ENCODE measurements around the gene SOD2.

GRCh38 chr6:159682295-159682694 lies 10.7 kb downstream of the SOD2 start:
- TF ChIP-seq, protein P1, sequence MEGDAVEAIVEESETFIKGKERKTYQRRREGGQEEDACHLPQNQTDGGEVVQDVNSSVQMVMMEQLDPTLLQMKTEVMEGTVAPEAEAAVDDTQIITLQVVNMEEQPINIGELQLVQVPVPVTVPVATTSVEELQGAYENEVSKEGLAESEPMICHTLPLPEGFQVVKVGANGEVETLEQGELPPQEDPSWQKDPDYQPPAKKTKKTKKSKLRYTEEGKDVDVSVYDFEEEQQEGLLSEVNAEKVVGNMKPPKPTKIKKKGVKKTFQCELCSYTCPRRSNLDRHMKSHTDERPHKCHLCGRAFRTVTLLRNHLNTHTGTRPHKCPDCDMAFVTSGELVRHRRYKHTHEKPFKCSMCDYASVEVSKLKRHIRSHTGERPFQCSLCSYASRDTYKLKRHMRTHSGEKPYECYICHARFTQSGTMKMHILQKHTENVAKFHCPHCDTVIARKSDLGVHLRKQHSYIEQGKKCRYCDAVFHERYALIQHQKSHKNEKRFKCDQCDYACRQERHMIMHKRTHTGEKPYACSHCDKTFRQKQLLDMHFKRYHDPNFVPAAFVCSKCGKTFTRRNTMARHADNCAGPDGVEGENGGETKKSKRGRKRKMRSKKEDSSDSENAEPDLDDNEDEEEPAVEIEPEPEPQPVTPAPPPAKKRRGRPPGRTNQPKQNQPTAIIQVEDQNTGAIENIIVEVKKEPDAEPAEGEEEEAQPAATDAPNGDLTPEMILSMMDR (IDR thresholded peaks at IDR 0.05), result no peak
- TF ChIP-seq EP300 (IDR thresholded peaks at IDR 0.05), result no peak
